Measurements from ENCODE around the gene PELI2.

DNA sequence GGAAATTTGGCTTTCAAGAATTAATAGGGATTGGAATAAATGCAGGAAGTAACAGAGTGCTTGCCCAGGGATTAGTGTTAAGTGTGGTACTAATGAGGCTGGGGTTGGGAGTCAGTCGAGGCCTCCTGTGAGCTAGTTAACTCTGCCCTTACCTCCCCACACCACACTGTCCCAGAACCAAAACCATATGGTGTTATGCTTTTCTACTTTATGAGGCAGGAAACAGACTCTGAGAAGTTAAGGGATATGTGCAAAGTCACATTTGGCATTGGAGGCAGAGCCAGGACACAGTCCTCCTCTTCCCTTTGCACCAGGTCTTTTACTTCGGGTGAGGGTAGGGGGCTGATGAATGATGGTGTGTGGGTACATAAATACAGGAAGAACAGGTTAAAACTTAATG, 41.9 kb downstream of the PELI2 start:
- TF ChIP-seq, protein P1, sequence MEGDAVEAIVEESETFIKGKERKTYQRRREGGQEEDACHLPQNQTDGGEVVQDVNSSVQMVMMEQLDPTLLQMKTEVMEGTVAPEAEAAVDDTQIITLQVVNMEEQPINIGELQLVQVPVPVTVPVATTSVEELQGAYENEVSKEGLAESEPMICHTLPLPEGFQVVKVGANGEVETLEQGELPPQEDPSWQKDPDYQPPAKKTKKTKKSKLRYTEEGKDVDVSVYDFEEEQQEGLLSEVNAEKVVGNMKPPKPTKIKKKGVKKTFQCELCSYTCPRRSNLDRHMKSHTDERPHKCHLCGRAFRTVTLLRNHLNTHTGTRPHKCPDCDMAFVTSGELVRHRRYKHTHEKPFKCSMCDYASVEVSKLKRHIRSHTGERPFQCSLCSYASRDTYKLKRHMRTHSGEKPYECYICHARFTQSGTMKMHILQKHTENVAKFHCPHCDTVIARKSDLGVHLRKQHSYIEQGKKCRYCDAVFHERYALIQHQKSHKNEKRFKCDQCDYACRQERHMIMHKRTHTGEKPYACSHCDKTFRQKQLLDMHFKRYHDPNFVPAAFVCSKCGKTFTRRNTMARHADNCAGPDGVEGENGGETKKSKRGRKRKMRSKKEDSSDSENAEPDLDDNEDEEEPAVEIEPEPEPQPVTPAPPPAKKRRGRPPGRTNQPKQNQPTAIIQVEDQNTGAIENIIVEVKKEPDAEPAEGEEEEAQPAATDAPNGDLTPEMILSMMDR (IDR thresholded peaks at IDR 0.05): no peak
- no peak for TF ChIP-seq EP300 (IDR thresholded peaks at IDR 0.05)

All from ovary (tissue), 3 donors.